DOHH2 (cell line): ENCODE measurements around the gene EARS2.

ENCODE experiments used
- H3F3A ChIP-seq: fragments of 200-600 bp; sonication (generic), shearing (Covaris generic); 2 replicates; pipeline ENCODE4 v1.6.0; 2016; ENCODE audit warnings: antibody characterized with exemption, mild to moderate bottlenecking; ENCODE audit not compliant: control insufficient read depth, insufficient read depth
- H3K27ac ChIP-seq: fragments of 200-600 bp; sonication (generic); 2 replicates; pipeline ENCODE4 v1.5.1; 2014; ENCODE audit warnings: low read depth, mild to moderate bottlenecking, low read length, moderate library complexity
- H3K27me3 ChIP-seq: fragments of 200-600 bp; sonication (generic); 2 replicates; pipeline ENCODE4 v1.6.1; 2014; ENCODE audit warnings: mild to moderate bottlenecking, low read length, mixed read lengths; ENCODE audit not compliant: control insufficient read depth
- H3K36me3 ChIP-seq: fragments of 200-600 bp; sonication (generic); 2 replicates; pipeline ENCODE4 v1.6.1; 2014; ENCODE audit warnings: mild to moderate bottlenecking, low read length, moderate library complexity, mixed read lengths; ENCODE audit not compliant: control insufficient read depth
- H3K4me1 ChIP-seq: fragments of 200-600 bp; sonication (generic); 2 replicates; pipeline ENCODE4 v1.6.1; 2014; ENCODE audit warnings: mild to moderate bottlenecking, low read length, mixed read lengths; ENCODE audit not compliant: control insufficient read depth
- H3K4me2 ChIP-seq: fragments of 200-600 bp; sonication (generic); 2 replicates; pipeline ENCODE4 v1.6.0; 2014; ENCODE audit warnings: mild to moderate bottlenecking, low read length, moderate library complexity
- H3K4me3 ChIP-seq: fragments of 200-600 bp; sonication (generic); 2 replicates; pipeline ENCODE4 v1.5.1; 2014; ENCODE audit warnings: mild to moderate bottlenecking, low read length, mixed read lengths
- H3K79me2 ChIP-seq: fragments of 200-600 bp; sonication (generic); 2 replicates; pipeline ENCODE4 v1.6.1; 2014; ENCODE audit warnings: mild to moderate bottlenecking, low read length, mixed read lengths; ENCODE audit not compliant: control insufficient read depth
- H3K9me2 ChIP-seq: fragments of 200-600 bp; sonication (generic); replicated peaks from 2 replicates; pipeline ENCODE4 v1.6.1; 2014; ENCODE audit warnings: mild to moderate bottlenecking, low read length, mixed read lengths; ENCODE audit not compliant: control insufficient read depth
- H3K9me3 ChIP-seq: fragments of 200-600 bp; sonication (generic); 2 replicates; pipeline ENCODE4 v1.6.1; 2014; ENCODE audit warnings: antibody characterized with exemption, low read length, mixed read lengths; ENCODE audit not compliant: control insufficient read depth, insufficient read depth
- H4K20me1 ChIP-seq: fragments of 200-600 bp; sonication (generic); 2 replicates; pipeline ENCODE4 v1.6.0; 2014; ENCODE audit warnings: low read depth, mild to moderate bottlenecking, antibody characterized with exemption, low read length, moderate library complexity; ENCODE audit not compliant: control insufficient read depth, insufficient read depth
- CTCF ChIP-seq: fragments of 200-600 bp; sonication (generic); IDR thresholded peaks from one replicate; pipeline ENCODE4 v1.5.1; 2014; ENCODE audit warnings: antibody characterized with exemption, mild to moderate bottlenecking, low read depth, low read length; ENCODE audit not compliant: poor library complexity, severe bottlenecking
- EZH2phosphoT487 ChIP-seq: fragments of 200-600 bp; sonication (generic); IDR thresholded peaks from 2 replicates; pipeline ENCODE4 v1.6.1; 2017; ENCODE audit warnings: borderline replicate concordance, mild to moderate bottlenecking, antibody characterized with exemption, low read length, moderate library complexity, mixed read lengths

EARS2 gene

DNA sequence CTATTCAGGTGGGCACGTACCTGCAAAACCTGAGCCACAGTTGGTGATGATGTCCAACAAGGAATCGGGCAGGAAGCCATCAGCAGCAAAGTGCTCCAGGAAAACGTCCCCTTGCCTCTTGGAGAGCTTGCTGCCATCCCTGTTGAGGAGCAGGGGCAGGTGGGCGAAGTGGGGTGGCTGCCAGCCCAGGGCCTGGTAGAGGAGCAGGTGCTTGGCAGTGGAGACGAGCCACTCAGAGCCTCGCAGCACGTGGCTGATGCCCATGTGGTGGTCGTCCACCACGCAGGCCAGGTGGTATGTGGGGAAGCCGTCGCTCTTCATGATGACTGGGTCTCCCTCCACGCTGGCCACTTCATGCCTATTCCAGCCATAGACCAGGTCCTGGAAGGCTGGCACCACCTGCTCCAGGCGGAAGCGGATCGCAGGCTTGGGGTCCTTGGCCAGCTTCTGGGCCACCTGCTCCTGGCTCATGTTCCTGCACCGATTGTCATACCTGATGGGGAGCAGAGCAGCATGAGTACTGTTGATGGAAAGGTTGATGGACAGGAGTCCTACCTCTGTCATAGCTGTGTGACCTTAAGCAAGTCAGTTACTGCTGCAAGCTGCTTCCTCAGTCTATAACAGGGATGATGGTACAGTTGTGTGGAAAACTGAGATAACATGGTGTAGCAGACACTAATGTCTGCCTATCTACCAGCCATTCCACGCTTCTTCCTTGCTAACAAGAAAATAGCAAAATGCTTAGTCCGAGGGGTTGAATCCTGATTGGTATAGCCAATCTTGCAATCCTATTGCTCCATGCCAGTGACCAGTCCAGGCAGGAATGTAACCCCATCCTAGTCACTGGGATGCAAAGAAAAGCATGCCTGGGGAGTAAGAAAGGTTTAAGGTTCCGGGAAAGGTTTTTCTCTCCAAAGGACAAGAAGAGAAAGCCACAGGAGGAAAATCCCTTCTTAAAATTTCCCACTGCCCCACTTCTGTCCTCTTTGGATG is 22.0 kb downstream of the EARS2 start:
- H3K27ac ChIP-seq, result no peak overlapping the region
- no peak overlapping the region for H3K4me2 ChIP-seq
- no peaks in the 10 kb centered on the region for H3K9me2 ChIP-seq
- no peaks in the 10 kb centered on the region for H3F3A ChIP-seq
- peaks cover 58% of the 10 kb centered on the region for H3K36me3 ChIP-seq
- TF ChIP-seq CTCF (no peak), EZH2phosphoT487 (no peak)
- no peaks in the 10 kb centered on the region for H3K9me3 ChIP-seq
- no peak overlapping the region for H3K4me3 ChIP-seq
- H3K79me2 ChIP-seq, result no peaks in the 10 kb centered on the region
- no peaks in the 10 kb centered on the region for H4K20me1 ChIP-seq
- no peaks in the 10 kb centered on the region for H3K27me3 ChIP-seq
- peaks cover 9% of the 10 kb centered on the region for H3K4me1 ChIP-seq

- Histone ChIP-seq H3K27me3 (no peaks in the 10 kb centered on the region), H3K27ac (no peak overlapping the region), H4K20me1 (no peaks in the 10 kb centered on the region), H3K4me2 (no peak overlapping the region), H3K4me1 (peaks cover 8% of the 10 kb centered on the region), H3K9me3 (no peaks in the 10 kb centered on the region), H3K79me2 (no peaks in the 10 kb centered on the region), H3K36me3 (peaks cover 71% of the 10 kb centered on the region), H3K9me2 (no peaks in the 10 kb centered on the region), H3F3A (no peaks in the 10 kb centered on the region), H3K4me3 (no peak overlapping the region)
- TF ChIP-seq EZH2phosphoT487 (no peak), CTCF (no peak)
Measured at GRCh38 chr16:23532448-23532847, 24.7 kb downstream of the EARS2 start.

DNA sequence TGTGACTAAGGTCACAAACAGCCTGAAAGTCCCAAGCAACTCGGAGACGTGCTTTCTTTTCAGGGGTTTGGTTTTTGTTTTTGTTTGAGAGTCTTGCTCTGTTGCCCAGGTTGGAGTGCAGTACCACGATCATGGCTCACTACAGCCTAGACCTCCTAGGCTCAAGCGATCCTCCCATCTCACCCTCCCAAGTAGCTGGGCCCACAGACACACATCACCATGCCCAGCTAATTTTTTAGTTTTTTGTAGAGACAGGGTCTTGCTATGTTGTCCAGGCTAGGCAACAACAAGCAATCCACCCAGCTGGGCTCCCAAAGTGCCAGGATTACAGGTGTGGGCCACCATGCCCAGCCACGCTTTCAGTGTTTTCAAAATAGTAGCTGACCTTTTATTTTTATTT is 27.1 kb downstream of the EARS2 start:
- Histone ChIP-seq H3K27ac (no peak overlapping the region), H3K4me1 (no peaks in the 10 kb centered on the region), H3K36me3 (peaks cover 67% of the 10 kb centered on the region), H4K20me1 (no peaks in the 10 kb centered on the region), H3K79me2 (no peaks in the 10 kb centered on the region), H3K27me3 (no peaks in the 10 kb centered on the region), H3K9me3 (no peaks in the 10 kb centered on the region), H3F3A (no peaks in the 10 kb centered on the region), H3K4me2 (no peak overlapping the region), H3K9me2 (no peaks in the 10 kb centered on the region), H3K4me3 (no peak overlapping the region)
- TF ChIP-seq EZH2phosphoT487 (no peak), CTCF (no peak)
